Mesendoderm (in vitro differentiated cells): ENCODE measurements around the gene ABHD17B.

Source experiments
- DNase-seq: peaks from one replicate; pipeline ENCODE4 v3.0.0; 2013
- H2AK5ac ChIP-seq: 2 replicates; pipeline ENCODE4 v1.6.1; 2013; ENCODE audit warnings: low read length, inconsistent platforms
- H2BK120ac ChIP-seq: 2 replicates; pipeline ENCODE4 v1.6.1; 2013; ENCODE audit warnings: low read depth, mild to moderate bottlenecking, low read length, moderate library complexity, mixed read lengths
- H2BK15ac ChIP-seq: replicated peaks from 2 replicates; pipeline ENCODE4 v1.6.1; 2013; ENCODE audit warnings: low read depth, mild to moderate bottlenecking, moderate library complexity
- H2BK5ac ChIP-seq: 2 replicates; pipeline ENCODE4 v1.6.1; 2013; ENCODE audit warnings: low read length, inconsistent platforms
- H3K18ac ChIP-seq: 2 replicates; pipeline ENCODE4 v1.6.1; 2013; ENCODE audit warnings: mild to moderate bottlenecking, low read length, mixed read lengths
- H3K23ac ChIP-seq: one replicate; pipeline ENCODE4 v1.6.1; 2013; ENCODE audit warnings: low read length
- H3K27ac ChIP-seq: 2 replicates; pipeline ENCODE4 v1.5.1; 2013; ENCODE audit warnings: low read depth, mild to moderate bottlenecking, inconsistent platforms, low read length, moderate library complexity
- H3K27me3 ChIP-seq: 2 replicates; pipeline ENCODE4 v1.6.1; 2013; ENCODE audit warnings: low read length, control low read depth, mild to moderate bottlenecking, inconsistent platforms; ENCODE audit not compliant: insufficient read depth, poor library complexity
- H3K36me3 ChIP-seq: 2 replicates; pipeline ENCODE4 v1.6.1; 2013; ENCODE audit warnings: low read length, inconsistent platforms; ENCODE audit not compliant: control insufficient read depth, insufficient read depth
- H3K4ac ChIP-seq: one replicate; pipeline ENCODE4 v1.6.1; 2013; ENCODE audit warnings: low read depth, mild to moderate bottlenecking, low read length, moderate library complexity
- H3K4me1 ChIP-seq: 2 replicates; pipeline ENCODE4 v1.6.1; 2013; ENCODE audit warnings: low read depth, low read length, inconsistent platforms; ENCODE audit not compliant: control insufficient read depth
- H3K4me2 ChIP-seq: 2 replicates; pipeline ENCODE4 v1.6.1; 2013; ENCODE audit warnings: low read length
- H3K4me3 ChIP-seq: 2 replicates; pipeline ENCODE4 v1.5.1; 2013; ENCODE audit warnings: mild to moderate bottlenecking, low read length
- H3K56ac ChIP-seq: one replicate; pipeline ENCODE4 v1.6.1; 2013; ENCODE audit warnings: low read length
- H3K79me1 ChIP-seq: 2 replicates; pipeline ENCODE4 v1.6.1; 2013; ENCODE audit warnings: low read length, inconsistent platforms
- H3K79me2 ChIP-seq: 2 replicates; pipeline ENCODE4 v1.6.1; 2013; ENCODE audit warnings: mild to moderate bottlenecking, low read length; ENCODE audit not compliant: control insufficient read depth, insufficient read depth
- H3K9ac ChIP-seq: 2 replicates; pipeline ENCODE4 v1.6.1; 2013; ENCODE audit warnings: low read length, inconsistent platforms
- H4K5ac ChIP-seq: one replicate; pipeline ENCODE4 v1.6.1; 2013; ENCODE audit warnings: low read length
- H4K8ac ChIP-seq: one replicate; pipeline ENCODE4 v1.6.1; 2013; ENCODE audit warnings: low read depth, mild to moderate bottlenecking, control low read depth, low read length, moderate library complexity
- WGBS: extraction: QIAGEN DNeasy Blood & Tissue Kit; methylation state at CpG from one replicate; pipeline ENCODE4 v1.1.7; 2013; ENCODE audit warnings: low lambda C conversion rate, missing lambda C conversion rate; ENCODE audit not compliant: insufficient coverage; ENCODE audit errors: extremely low coverage; 5-methylcytosine and 5-hydroxymethylcytosine counted together

Gene ABHD17B

DNA sequence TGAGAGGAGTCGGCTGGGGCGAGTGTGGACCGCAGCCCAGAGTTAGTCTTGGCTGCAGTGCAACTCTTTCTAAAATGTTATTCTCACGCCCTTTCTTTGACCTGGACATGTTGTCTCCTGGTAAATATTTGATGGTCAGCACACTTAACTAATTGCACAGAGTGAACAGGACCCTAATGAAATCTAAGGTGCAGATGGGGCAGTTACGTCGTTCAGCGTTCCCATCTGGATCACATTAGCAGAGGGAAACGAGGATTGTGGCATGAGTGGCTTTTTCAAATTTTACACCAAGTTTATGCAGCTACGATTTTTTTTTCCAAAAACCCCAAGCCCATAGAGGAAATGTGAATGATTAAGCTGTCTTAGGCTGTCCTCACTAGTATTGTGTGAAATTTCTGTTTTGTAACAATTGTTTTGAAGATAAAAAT lies 929 bp upstream of the ABHD17B start:
- Histone ChIP-seq H3K36me3 (no peaks in the 10 kb centered on the region), H3K56ac (peak overlapping the region; percentile 90), H3K4me2 (peak overlapping the region; percentile 97), H4K5ac (no peak overlapping the region), H3K18ac (peak overlapping the region; percentile 46), H3K27me3 (no peaks in the 10 kb centered on the region), H3K9ac (peak overlapping the region; percentile 79), H3K27ac (peak overlapping the region; percentile 56), H3K4me1 (no peaks in the 10 kb centered on the region), H4K8ac (no peak overlapping the region), H2AK5ac (peak overlapping the region; percentile 23), H3K79me2 (peaks cover 71% of the 10 kb centered on the region), H2BK15ac (no peak overlapping the region), H2BK5ac (peak overlapping the region; percentile 29), H3K79me1 (peaks cover 3% of the 10 kb centered on the region), H3K23ac (no peak overlapping the region), H3K4me3 (peak overlapping the region; percentile 89), H3K4ac (peak overlapping the region; percentile 24), H2BK120ac (no peak overlapping the region)
- WGBS: no CpG with 5 or more reads among the region's 9 CpGs
- DNase-seq: no peak

GRCh38 chr9:71910650-71911060 lies 338 bp downstream of the ABHD17B start:
- no peak overlapping the region for H4K8ac ChIP-seq
- H3K79me1 ChIP-seq: peaks cover 3% of the 10 kb centered on the region
- no CpG with 5 or more reads among the region's 56 CpGs for WGBS
- H3K18ac ChIP-seq: peak overlapping the region; percentile 81
- no peak overlapping the region for H3K23ac ChIP-seq
- DNase-seq: no peak
- H3K56ac ChIP-seq: peak overlapping the region; percentile 93
- no peaks in the 10 kb centered on the region for H3K4me1 ChIP-seq
- peak overlapping the region; percentile 74 for H3K4me3 ChIP-seq
- H4K5ac ChIP-seq: no peak overlapping the region
- H3K4me2 ChIP-seq: no peak overlapping the region
- H2BK120ac ChIP-seq: no peak overlapping the region
- H3K27ac ChIP-seq: peak overlapping the region; percentile 93
- peak overlapping the region; percentile 84 for H3K9ac ChIP-seq
- no peak overlapping the region for H2AK5ac ChIP-seq
- H3K27me3 ChIP-seq: no peaks in the 10 kb centered on the region
- H3K4ac ChIP-seq: peak overlapping the region; percentile 66
- peak overlapping the region; percentile 64 for H2BK5ac ChIP-seq
- H3K36me3 ChIP-seq: no peaks in the 10 kb centered on the region
- peaks cover 78% of the 10 kb centered on the region for H3K79me2 ChIP-seq
- H2BK15ac ChIP-seq: no peak overlapping the region

DNA sequence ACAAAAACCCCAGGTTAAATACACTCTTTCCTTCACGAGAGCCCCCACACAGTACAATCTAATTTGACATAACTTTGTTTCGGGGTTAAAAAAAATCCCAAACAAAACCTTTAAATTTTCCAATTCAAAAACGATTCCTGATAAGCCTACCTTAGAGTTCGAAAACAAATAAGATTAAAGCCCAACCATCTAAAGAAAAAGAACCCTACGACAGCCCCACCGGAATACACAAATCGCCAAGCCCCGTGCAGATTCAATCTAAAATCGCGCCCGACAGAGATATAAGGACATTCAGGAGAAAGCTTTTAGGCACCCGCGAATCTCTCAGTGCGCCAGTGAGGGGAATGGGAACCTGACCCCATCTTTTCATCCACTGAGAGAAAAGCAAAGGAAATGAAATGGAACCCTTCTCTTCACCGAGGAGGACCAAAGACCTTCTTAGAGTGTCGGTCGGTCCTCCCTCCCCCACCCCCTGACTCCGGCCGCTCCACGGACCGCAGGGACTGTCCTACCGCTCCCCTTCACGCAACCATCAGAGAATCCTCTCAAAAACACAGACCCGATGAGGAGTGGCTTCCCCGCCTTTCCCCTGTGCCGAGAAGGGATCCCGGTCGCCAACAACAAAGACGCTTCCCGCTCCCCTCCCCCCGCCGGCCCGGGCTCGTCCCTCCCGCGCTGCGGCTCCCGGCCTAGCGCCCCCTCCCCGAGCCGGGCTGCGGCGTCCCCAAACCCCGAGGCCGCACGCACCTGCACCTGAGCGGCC lies 925 bp downstream of the ABHD17B start:
- no peaks in the 10 kb centered on the region for H3K4me1 ChIP-seq
- no peak overlapping the region for H2BK120ac ChIP-seq
- H3K79me2 ChIP-seq: peaks cover 80% of the 10 kb centered on the region
- no CpG with 5 or more reads among the region's 47 CpGs for WGBS
- H3K23ac ChIP-seq: no peak overlapping the region
- H3K4me3 ChIP-seq: peak overlapping the region; percentile 74
- H4K8ac ChIP-seq: no peak overlapping the region
- H3K4me2 ChIP-seq: peak overlapping the region; percentile 23
- no peaks in the 10 kb centered on the region for H3K36me3 ChIP-seq
- peak overlapping the region; percentile 81 for H3K18ac ChIP-seq
- H3K4ac ChIP-seq: peak overlapping the region; percentile 39
- DNase-seq: peak; percentile 77
- no peak overlapping the region for H4K5ac ChIP-seq
- no peak overlapping the region for H2AK5ac ChIP-seq
- H3K56ac ChIP-seq: peak overlapping the region; percentile 93
- peak overlapping the region; percentile 87 for H2BK5ac ChIP-seq
- H3K79me1 ChIP-seq: peaks cover 3% of the 10 kb centered on the region
- peak overlapping the region; percentile 84 for H3K9ac ChIP-seq
- no peak overlapping the region for H2BK15ac ChIP-seq
- H3K27ac ChIP-seq: peak overlapping the region; percentile 93
- no peaks in the 10 kb centered on the region for H3K27me3 ChIP-seq

DNA sequence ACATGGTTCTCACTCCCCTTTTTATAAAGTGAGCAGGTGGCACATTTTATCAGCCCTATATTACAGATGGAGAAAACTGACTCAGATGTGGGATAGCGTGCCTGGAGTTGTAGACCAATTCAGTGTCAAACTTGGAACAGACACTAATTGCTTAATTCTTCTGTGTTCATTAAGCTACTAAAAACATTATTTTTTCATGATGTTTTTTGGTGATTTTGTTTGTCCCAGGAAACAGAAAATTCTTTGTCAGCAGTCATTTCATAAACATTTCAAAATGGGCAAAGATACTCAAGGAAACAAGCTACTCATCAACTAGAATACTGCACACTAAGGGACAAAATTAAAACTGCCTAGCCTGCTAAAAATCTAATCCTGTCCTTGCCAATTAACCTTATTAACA lies 2.2 kb downstream of the ABHD17B start:
- H3K27ac ChIP-seq: no peak overlapping the region
- H3K4me2 ChIP-seq: peak overlapping the region; percentile 59
- no peak overlapping the region for H4K8ac ChIP-seq
- no peak overlapping the region for H2AK5ac ChIP-seq
- H3K9ac ChIP-seq: peak overlapping the region; percentile 66
- peaks cover 78% of the 10 kb centered on the region for H3K79me2 ChIP-seq
- no peaks in the 10 kb centered on the region for H3K4me1 ChIP-seq
- no CpG with 5 or more reads among the region's 1 CpG for WGBS
- peak overlapping the region; percentile 20 for H3K4me3 ChIP-seq
- no peaks in the 10 kb centered on the region for H3K79me1 ChIP-seq
- H2BK5ac ChIP-seq: no peak overlapping the region
- H3K27me3 ChIP-seq: no peaks in the 10 kb centered on the region
- no peaks in the 10 kb centered on the region for H3K36me3 ChIP-seq
- no peak overlapping the region for H3K4ac ChIP-seq
- H3K56ac ChIP-seq: no peak overlapping the region
- H2BK120ac ChIP-seq: no peak overlapping the region
- no peak overlapping the region for H3K23ac ChIP-seq
- H4K5ac ChIP-seq: no peak overlapping the region
- H3K18ac ChIP-seq: no peak overlapping the region
- no peak overlapping the region for H2BK15ac ChIP-seq
- no peak for DNase-seq

GRCh38 chr9:71904076-71904475 lies 6.9 kb downstream of the ABHD17B start:
- Histone ChIP-seq H4K5ac (no peak overlapping the region), H3K4ac (no peak overlapping the region), H2BK5ac (no peak overlapping the region), H3K27me3 (no peaks in the 10 kb centered on the region), H3K56ac (no peak overlapping the region), H3K79me1 (no peaks in the 10 kb centered on the region), H3K79me2 (peaks cover 74% of the 10 kb centered on the region), H3K4me2 (no peak overlapping the region), H4K8ac (no peak overlapping the region), H2AK5ac (no peak overlapping the region), H3K23ac (no peak overlapping the region), H3K4me1 (peaks cover 2% of the 10 kb centered on the region), H3K9ac (no peak overlapping the region), H2BK120ac (no peak overlapping the region), H2BK15ac (no peak overlapping the region), H3K27ac (no peak overlapping the region), H3K36me3 (no peaks in the 10 kb centered on the region), H3K18ac (no peak overlapping the region), H3K4me3 (no peak overlapping the region)
- no CpG with 5 or more reads among the region's 2 CpGs for WGBS
- DNase-seq: no peak
